GM12892 (cell line): Measurements from ENCODE around the gene GEMIN7.

Source experiments
- POLR2AphosphoS5 ChIP-seq: IDR thresholded peaks from 2 replicates; pipeline ENCODE4 v1.6.1; 2011; ENCODE audit warnings: low read depth, low read length, control low read depth
- TAF1 ChIP-seq: IDR thresholded peaks from 2 replicates; pipeline ENCODE4 v1.6.1; 2011; ENCODE audit warnings: low read depth, mild to moderate bottlenecking, control low read depth, low read length, borderline replicate concordance

- TF ChIP-seq POLR2AphosphoS5 (no peak), TAF1 (no peak)
These were observed 11.0 kb downstream of the GEMIN7 start for GRCh38 chr19:45090034-45090433.
